ENCODE results near the gene INIP. TPM values are rescaled to one million over a fixed set of nuclear protein-coding genes. Genes with fewer than 3 reads are reported as not detected.

Gene INIP
- total RNA-seq, 1 donor from 2014 or later: 22.7 TPM

DNA sequence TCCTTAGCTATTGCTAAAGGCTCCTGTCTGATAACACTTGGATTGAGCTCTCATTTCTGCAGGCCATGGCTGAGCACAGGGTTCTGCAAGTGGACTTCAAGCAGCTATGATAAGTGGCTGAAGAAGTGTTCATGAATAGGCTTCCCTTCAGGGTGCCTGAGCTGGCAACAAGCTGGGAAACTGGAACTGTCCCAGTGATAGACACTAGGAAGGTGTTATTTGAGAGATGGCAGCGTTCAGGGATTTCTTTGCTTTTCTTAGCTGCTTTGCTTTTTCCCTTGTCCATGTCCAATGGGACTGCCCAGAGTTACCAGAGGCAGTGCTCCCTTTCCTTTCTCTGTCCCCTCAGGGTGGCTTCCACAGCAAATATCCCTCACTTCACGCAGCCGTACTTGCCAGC is 75.8 kb downstream of the INIP start:
- Mint-ChIP-seq H3K36me3 (ENCODE audit: low read depth) (peaks cover 13% of the 10 kb centered on the region), H3K9me3 (ENCODE audit: low read depth) (peaks cover 27% of the 10 kb centered on the region), H3K4me3 (ENCODE audit: unreplicated experiment) (no peak overlapping the region), H3K27me3 (ENCODE audit: low read depth) (no peaks in the 10 kb centered on the region), H3K4me1 (ENCODE audit: low read depth) (no peaks in the 10 kb centered on the region), H3K27ac (ENCODE audit: unreplicated experiment) (no peak overlapping the region)
- DNase-seq (ENCODE audit: low spot score): no peak
- no peak for TF ChIP-seq CTCF (IDR thresholded peaks at IDR 0.05)

GRCh38 chr9:112640311-112640710 is 77.6 kb downstream of the INIP start:
- H3K27me3 Mint-ChIP-seq (ENCODE audit: low read depth): no peaks in the 10 kb centered on the region
- peaks cover 27% of the 10 kb centered on the region for H3K9me3 Mint-ChIP-seq (ENCODE audit: low read depth)
- no peak overlapping the region for H3K27ac Mint-ChIP-seq (ENCODE audit: unreplicated experiment)
- no peak overlapping the region for H3K4me3 Mint-ChIP-seq (ENCODE audit: unreplicated experiment)
- no peak for DNase-seq (ENCODE audit: low spot score)
- peaks cover 13% of the 10 kb centered on the region for H3K36me3 Mint-ChIP-seq (ENCODE audit: low read depth)
- TF ChIP-seq CTCF (IDR thresholded peaks at IDR 0.05): no peak
- no peaks in the 10 kb centered on the region for H3K4me1 Mint-ChIP-seq (ENCODE audit: low read depth)

Other genes starting within 250 kb of the INIP start
- 3.1 to 4.4 TPM (median 3.8 TPM) in 3 replicates for gene KIAA1958, start 231.3 kb downstream of the INIP start, total RNA-seq
- gene SNX30, start 32.6 kb upstream of the INIP start, total RNA-seq: 14.5 to 20.1 TPM (median 19.9 TPM) in 3 replicates
- gene SLC46A2, start 172.8 kb upstream of the INIP start, total RNA-seq: not detected in 3 replicates